ENCODE measurements around the gene APOC1.

DNA sequence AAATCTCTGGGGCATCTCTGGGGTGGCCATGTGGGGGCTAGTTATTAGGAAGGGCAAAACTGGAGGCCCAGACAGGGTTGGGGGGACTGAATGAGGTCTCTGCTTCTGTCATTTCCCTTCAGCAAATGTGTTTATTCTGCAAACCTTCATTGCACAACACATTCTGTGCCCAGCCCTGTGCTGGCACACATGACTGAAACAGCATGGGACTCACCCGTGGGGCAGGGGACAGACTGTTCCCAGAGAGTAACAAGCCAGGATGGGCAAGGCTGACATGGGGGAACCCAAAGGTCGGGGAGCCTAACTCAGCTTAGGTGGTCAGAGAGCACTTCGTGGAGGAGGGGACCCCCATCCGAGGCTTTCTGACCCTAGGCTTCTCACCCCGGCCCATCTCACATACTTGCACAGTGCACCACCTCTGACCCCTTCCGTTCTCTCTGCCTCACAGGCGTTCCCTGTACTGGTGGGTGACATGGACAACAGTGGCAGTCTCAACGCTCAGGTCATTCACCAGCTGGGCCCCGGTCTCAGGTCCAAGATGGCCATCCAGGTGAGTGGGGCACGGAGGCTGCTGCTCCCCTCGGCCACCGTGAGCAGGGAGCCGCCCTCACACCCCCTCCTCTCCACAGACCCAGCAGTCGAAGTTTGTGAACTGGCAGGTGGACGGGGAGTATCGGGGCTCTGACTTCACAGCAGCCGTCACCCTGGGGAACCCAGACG, 20.9 kb upstream of the APOC1 start:
- TF ChIP-seq EP300 (IDR thresholded peaks at IDR 0.05): no peak
- TF ChIP-seq, protein P1, sequence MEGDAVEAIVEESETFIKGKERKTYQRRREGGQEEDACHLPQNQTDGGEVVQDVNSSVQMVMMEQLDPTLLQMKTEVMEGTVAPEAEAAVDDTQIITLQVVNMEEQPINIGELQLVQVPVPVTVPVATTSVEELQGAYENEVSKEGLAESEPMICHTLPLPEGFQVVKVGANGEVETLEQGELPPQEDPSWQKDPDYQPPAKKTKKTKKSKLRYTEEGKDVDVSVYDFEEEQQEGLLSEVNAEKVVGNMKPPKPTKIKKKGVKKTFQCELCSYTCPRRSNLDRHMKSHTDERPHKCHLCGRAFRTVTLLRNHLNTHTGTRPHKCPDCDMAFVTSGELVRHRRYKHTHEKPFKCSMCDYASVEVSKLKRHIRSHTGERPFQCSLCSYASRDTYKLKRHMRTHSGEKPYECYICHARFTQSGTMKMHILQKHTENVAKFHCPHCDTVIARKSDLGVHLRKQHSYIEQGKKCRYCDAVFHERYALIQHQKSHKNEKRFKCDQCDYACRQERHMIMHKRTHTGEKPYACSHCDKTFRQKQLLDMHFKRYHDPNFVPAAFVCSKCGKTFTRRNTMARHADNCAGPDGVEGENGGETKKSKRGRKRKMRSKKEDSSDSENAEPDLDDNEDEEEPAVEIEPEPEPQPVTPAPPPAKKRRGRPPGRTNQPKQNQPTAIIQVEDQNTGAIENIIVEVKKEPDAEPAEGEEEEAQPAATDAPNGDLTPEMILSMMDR (IDR thresholded peaks at IDR 0.05): no peak
- TF ChIP-seq POLR2A (IDR thresholded peaks at IDR 0.05): no peak
- TF ChIP-seq POLR2AphosphoS5 (IDR thresholded peaks at IDR 0.05): no peak

Measured in stomach (tissue), 4 donors.